CD14-positive monocyte (primary cell): Measurements from ENCODE around the gene TCF21. TPM values are rescaled to one million over a fixed set of nuclear protein-coding genes. Genes with fewer than 3 reads are reported as not detected.

ENCODE experiments used
- DNase-seq, 3 donors: peaks; one replicate each; pipeline ENCODE4 v3.0.0-alpha.2; 2011 to 2022
- H2AFZ ChIP-seq: 2 replicates; pipeline ENCODE4 v1.6.0; 2012; ENCODE audit warnings: mild to moderate bottlenecking, low read depth, low read length, inconsistent platforms; ENCODE audit not compliant: insufficient read depth, poor library complexity, severe bottlenecking
- H3K27ac ChIP-seq, 2 donors: 1 replicate in 1 of 2; 2 replicates in 1 of 2; pipeline ENCODE4 v1.5.1; 2012 to 2013; ENCODE audit warnings: low read length in 2 of 2, control low read depth in 1 of 2, inconsistent platforms in 1 of 2, low read depth in 1 of 2, mild to moderate bottlenecking in 1 of 2
- H3K27me3 ChIP-seq, 2 donors: one replicate each; pipeline versions ENCODE4 v1.6.0 to v1.6.1; 2011 to 2013; ENCODE audit warnings: low read length in 2 of 2; ENCODE audit not compliant: control insufficient read depth in 2 of 2, insufficient read depth in 2 of 2
- H3K36me3 ChIP-seq, 2 donors: replicated peaks in 1 of 2; 1 replicate in 1 of 2; 2 replicates in 1 of 2; pipeline versions ENCODE4 v1.5.1 to v1.6.1; 2012 to 2013; ENCODE audit warnings: low read length in 2 of 2, control low read depth in 1 of 2, inconsistent platforms in 1 of 2, mild to moderate bottlenecking in 1 of 2; ENCODE audit not compliant: insufficient read depth in 2 of 2, control insufficient read depth in 1 of 2
- H3K4me1 ChIP-seq, 2 donors: 1 replicate in 1 of 2; 2 replicates in 1 of 2; pipeline versions ENCODE4 v1.5.1 to v1.6.1; 2012 to 2013; ENCODE audit warnings: low read length in 2 of 2, control low read depth in 1 of 2, inconsistent platforms in 1 of 2, mild to moderate bottlenecking in 1 of 2, moderate library complexity in 1 of 2; ENCODE audit not compliant: insufficient read depth in 2 of 2, control insufficient read depth in 1 of 2
- H3K4me2 ChIP-seq: replicated peaks from 2 replicates; pipeline ENCODE3; 2012; ENCODE audit warnings: low read length, moderate library complexity, mild to moderate bottlenecking; ENCODE audit not compliant: poor library complexity, severe bottlenecking; ENCODE audit errors: extremely low read depth
- H3K4me3 ChIP-seq, 3 experiments: fragments of 200-600 bp in 1 of 3; sonication (generic) in 1 of 3; replicated peaks in 1 of 3; 1 replicate in 2 of 3; 2 replicates in 1 of 3; pipeline ENCODE4 v1.5.1; 2011 to 2013; ENCODE audit warnings: low read length in 3 of 3, mild to moderate bottlenecking in 3 of 3, control low read depth in 2 of 3, low read depth in 2 of 3, inconsistent platforms in 1 of 3, moderate library complexity in 1 of 3
- H3K79me2 ChIP-seq: 2 replicates; pipeline ENCODE4 v1.6.0; 2012; ENCODE audit warnings: mild to moderate bottlenecking, control low read depth, inconsistent platforms, low read length, moderate library complexity; ENCODE audit not compliant: insufficient read depth
- H3K9ac ChIP-seq: 2 replicates; pipeline ENCODE4 v1.6.0; 2017; ENCODE audit warnings: low read length, mild to moderate bottlenecking; ENCODE audit not compliant: insufficient read depth, poor library complexity, severe bottlenecking
- H3K9me3 ChIP-seq, 2 donors: replicated peaks in 1 of 2; 1 replicate in 1 of 2; 2 replicates in 1 of 2; pipeline versions ENCODE4 v1.5.1 to v1.6.1; 2012 to 2013; ENCODE audit warnings: low read length in 2 of 2, control low read depth in 1 of 2; ENCODE audit not compliant: control insufficient read depth in 1 of 2, insufficient read depth in 1 of 2
- H4K20me1 ChIP-seq: 2 replicates; pipeline ENCODE4 v1.6.0; 2012; ENCODE audit warnings: mild to moderate bottlenecking, low read length, control low read depth, moderate library complexity; ENCODE audit not compliant: insufficient read depth
- H3K27ac Mint-ChIP-seq, 7 donors: one replicate each; pipeline ENCODE4 v1.8.0; 2020; ENCODE audit warnings: mild to moderate bottlenecking in 7 of 7, mixed read lengths in 7 of 7, moderate library complexity in 6 of 7, inconsistent platforms in 2 of 7
- H3K27me3 Mint-ChIP-seq, 3 donors: one replicate each; pipeline ENCODE4 v1.8.0; 2021 to 2022; ENCODE audit warnings: low read depth in 3 of 3, mild to moderate bottlenecking in 3 of 3, mixed read lengths in 3 of 3, moderate library complexity in 3 of 3, inconsistent platforms in 1 of 3
- H3K36me3 Mint-ChIP-seq, 2 donors: one replicate each; pipeline ENCODE4 v1.8.0; 2020; ENCODE audit warnings: mixed read lengths in 2 of 2, inconsistent platforms in 1 of 2, mild to moderate bottlenecking in 1 of 2
- H3K4me1 Mint-ChIP-seq: one replicate; pipeline ENCODE4 v1.8.0; 2020; ENCODE audit warnings: mild to moderate bottlenecking, mixed read lengths
- H3K4me3 Mint-ChIP-seq, 2 donors: one replicate each; pipeline ENCODE4 v1.8.0; 2020; ENCODE audit warnings: mild to moderate bottlenecking in 2 of 2, mixed read lengths in 2 of 2, moderate library complexity in 1 of 2
- H3K9me3 Mint-ChIP-seq, 7 donors: one replicate each; pipeline ENCODE4 v1.8.0; 2020 to 2022; ENCODE audit warnings: mixed read lengths in 7 of 7, mild to moderate bottlenecking in 6 of 7, moderate library complexity in 6 of 7, inconsistent platforms in 2 of 7
- WGBS: methylation state at CpG from one replicate; pipeline ENCODE4 v1.1.5; 2013; ENCODE audit warnings: missing lambda C conversion rate; ENCODE audit not compliant: insufficient coverage; 5-methylcytosine and 5-hydroxymethylcytosine counted together
- intact Hi-C, 2 donors: fragments of 100-400 bp; cut with micrococcal nuclease; formaldehyde crosslinking; loops; one replicate each; pipeline versions ENCODE4 v1.15.0 to v1.15.1; 2023
- polyA plus RNA-seq, 3 donors: library from polyadenylated mRNA; depleted of rRNA in 1 of 3; unstranded in 2 of 3; stranded (reverse) in 1 of 3; fragments of 300-500 nt in 2 of 3; fragments of >200 nt in 1 of 3; fragmentation: Illumina TruSeq in 2 of 3; gene quantifications; 1 replicate in 2 of 3; 2 replicates in 1 of 3; pipeline ENCODE4 v1.2.3, GENCODE V29; 2012 to 2021
- TF ChIP-seq, protein P1 (sequence below): fragments of 200-600 bp; IDR thresholded peaks from one replicate; pipeline ENCODE4 v1.8.0; 2022; ENCODE audit warnings: antibody characterized with exemption, mild to moderate bottlenecking

The TCF21 gene
- polyA plus RNA-seq, 3 donors: not detected

DNA sequence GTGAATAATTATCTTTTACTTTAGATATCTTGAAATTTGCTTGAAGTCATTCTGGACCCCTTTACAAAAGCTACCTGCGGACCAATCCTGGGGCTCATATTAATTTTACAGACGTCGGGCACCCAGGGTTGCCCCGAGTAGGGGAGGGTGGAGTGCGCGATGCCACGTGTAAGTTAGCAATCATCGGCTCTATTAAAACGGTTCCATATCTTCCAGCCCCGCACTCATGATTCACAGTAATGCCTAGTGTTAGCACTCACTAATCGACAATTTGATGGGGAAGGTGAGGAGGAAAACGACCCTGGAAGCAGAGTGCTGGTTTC, 34.9 kb upstream of the TCF21 start:
- peaks cover 0 to 13% of the 10 kb centered on the region in 2 donors for H3K9me3 ChIP-seq
- H3K27ac ChIP-seq: no peak overlapping the region
- no peak overlapping the region for H3K4me2 ChIP-seq
- no peaks in the 10 kb centered on the region for H4K20me1 ChIP-seq
- peaks cover 52 to 67% of the 10 kb centered on the region in 2 donors for H3K27me3 ChIP-seq
- H3K4me1 ChIP-seq: no peaks in the 10 kb centered on the region
- no peak overlapping the region for H2AFZ ChIP-seq
- H3K4me1 Mint-ChIP-seq: no peaks in the 10 kb centered on the region
- no peak overlapping the region for H3K4me3 ChIP-seq
- no peak overlapping the region for H3K9ac ChIP-seq
- H3K36me3 ChIP-seq: no peaks in the 10 kb centered on the region
- H3K4me3 Mint-ChIP-seq: peak overlapping the region in 1 of 2 donors; percentile 73
- DNase-seq: no peak
- intact Hi-C loops: no loop called here
- no peaks in the 10 kb centered on the region for H3K36me3 Mint-ChIP-seq
- H3K9me3 Mint-ChIP-seq: peaks cover 2 to 7% (median 3%) of the 10 kb centered on the region in 7 donors
- H3K27ac Mint-ChIP-seq: no peak overlapping the region
- 0% methylated on average over 2 of the region's 12 CpGs for WGBS
- H3K79me2 ChIP-seq: no peaks in the 10 kb centered on the region
- peaks cover 58 to 66% (median 59%) of the 10 kb centered on the region in 3 donors for H3K27me3 Mint-ChIP-seq
- TF ChIP-seq, protein P1, sequence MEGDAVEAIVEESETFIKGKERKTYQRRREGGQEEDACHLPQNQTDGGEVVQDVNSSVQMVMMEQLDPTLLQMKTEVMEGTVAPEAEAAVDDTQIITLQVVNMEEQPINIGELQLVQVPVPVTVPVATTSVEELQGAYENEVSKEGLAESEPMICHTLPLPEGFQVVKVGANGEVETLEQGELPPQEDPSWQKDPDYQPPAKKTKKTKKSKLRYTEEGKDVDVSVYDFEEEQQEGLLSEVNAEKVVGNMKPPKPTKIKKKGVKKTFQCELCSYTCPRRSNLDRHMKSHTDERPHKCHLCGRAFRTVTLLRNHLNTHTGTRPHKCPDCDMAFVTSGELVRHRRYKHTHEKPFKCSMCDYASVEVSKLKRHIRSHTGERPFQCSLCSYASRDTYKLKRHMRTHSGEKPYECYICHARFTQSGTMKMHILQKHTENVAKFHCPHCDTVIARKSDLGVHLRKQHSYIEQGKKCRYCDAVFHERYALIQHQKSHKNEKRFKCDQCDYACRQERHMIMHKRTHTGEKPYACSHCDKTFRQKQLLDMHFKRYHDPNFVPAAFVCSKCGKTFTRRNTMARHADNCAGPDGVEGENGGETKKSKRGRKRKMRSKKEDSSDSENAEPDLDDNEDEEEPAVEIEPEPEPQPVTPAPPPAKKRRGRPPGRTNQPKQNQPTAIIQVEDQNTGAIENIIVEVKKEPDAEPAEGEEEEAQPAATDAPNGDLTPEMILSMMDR: no peak

DNA sequence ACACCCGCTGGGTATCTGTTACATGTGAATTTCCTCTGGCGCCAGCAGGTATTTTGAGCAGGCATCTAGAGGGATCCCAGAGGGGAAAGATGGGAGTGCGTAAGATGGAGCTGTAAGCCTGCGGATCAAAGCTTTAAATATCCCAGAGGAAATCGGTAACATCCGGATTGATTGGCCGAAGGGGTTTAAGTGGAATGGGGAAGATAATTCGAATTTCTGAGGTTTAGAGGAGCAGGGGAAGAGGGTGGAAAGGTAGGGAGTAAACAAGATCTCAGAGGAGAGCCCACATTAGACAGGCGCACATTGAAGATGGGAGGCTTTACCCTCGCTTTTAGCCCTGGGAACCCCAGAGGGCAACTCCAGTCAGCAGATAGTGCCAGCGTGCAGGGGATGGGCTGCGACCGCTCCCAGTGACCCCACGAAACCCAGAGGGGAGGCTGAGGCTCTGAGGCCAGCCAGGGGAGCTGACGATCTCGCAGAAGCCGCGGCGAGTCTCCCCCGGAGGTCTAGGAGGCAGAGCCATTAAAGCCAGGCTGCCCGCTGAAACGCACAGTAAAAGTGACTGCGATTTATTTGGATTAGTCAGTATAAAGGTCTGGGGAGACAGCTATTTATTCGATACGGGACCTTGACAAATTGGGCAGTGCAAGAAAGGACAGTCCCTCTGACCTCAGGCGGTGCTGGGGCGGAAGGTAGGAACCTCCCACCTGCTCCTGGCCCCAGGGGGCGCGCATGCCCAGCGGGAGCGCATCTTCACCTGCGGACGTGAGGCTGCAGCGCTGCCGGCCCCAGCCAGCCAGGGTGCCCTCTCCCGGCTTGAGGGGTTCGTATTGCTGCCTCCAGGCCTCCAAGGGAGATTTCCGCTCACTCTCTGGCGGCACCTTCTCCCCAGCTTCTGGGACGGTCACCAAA, 34.3 kb upstream of the TCF21 start:
- Mint-ChIP-seq H3K27me3 (peaks cover 56 to 67% (median 58%) of the 10 kb centered on the region in 3 donors), H3K36me3 (no peaks in the 10 kb centered on the region), H3K4me1 (no peaks in the 10 kb centered on the region), H3K27ac (no peak overlapping the region), H3K4me3 (peak overlapping the region in 1 of 2 donors; percentile 73), H3K9me3 (peaks cover 0 to 7% (median 3%) of the 10 kb centered on the region in 7 donors)
- Histone ChIP-seq H3K4me2 (no peak overlapping the region), H3K27ac (no peak overlapping the region), H3K79me2 (no peaks in the 10 kb centered on the region), H3K9ac (no peak overlapping the region), H3K9me3 (peaks cover 0 to 13% of the 10 kb centered on the region in 2 donors), H3K4me1 (no peaks in the 10 kb centered on the region), H2AFZ (no peak overlapping the region), H3K4me3 (no peak overlapping the region), H3K36me3 (no peaks in the 10 kb centered on the region), H4K20me1 (no peaks in the 10 kb centered on the region), H3K27me3 (peaks cover 52 to 67% of the 10 kb centered on the region in 2 donors)
- intact Hi-C loops: no loop called here
- 6% methylated on average over 40 of the region's 40 CpGs for WGBS
- DNase-seq: no peak
- TF ChIP-seq, protein P1: no peak
